Left renal cortex interstitium (tissue), 4 donors: ENCODE measurements around the gene LAT. TPM values are rescaled to one million over a fixed set of nuclear protein-coding genes. Genes with fewer than 3 reads are reported as not detected.
"Not testable (repeated sequence)": the region's sequence is repeated elsewhere in the genome, so short reads cannot be mapped to it uniquely, and the experiment has no call there.

Experiments
- DNase-seq, 4 donors: peaks; one replicate each; pipeline ENCODE4 v3.0.0-alpha.2; 2013; ENCODE audit warnings: low read depth in 4 of 4, low spot score in 2 of 4, missing footprints in 1 of 4
- polyA plus RNA-seq, 4 donors: library from polyadenylated mRNA; unstranded; fragments of 120-200 nt; gene quantifications; one replicate each; pipeline ENCODE4 v1.2.1, GENCODE V29; 2013; ENCODE audit not compliant: insufficient read length in 4 of 4

The LAT gene
- polyA plus RNA-seq, 4 donors, result 4.1 to 11.1 (median 7.7) TPM

GRCh38 chr16:28975158-28975599 lies 9.7 kb upstream of the LAT start:
- DNase-seq, result no peak

GRCh38 chr16:28977703-28978662 lies 6.9 kb upstream of the LAT start:
- DNase-seq, result peak in 1 of 4 donors; percentile 2

GRCh38 chr16:28980330-28980729 lies 4.5 kb upstream of the LAT start:
- DNase-seq, result not testable (repeated sequence)

- no peak for DNase-seq
Measured at GRCh38 chr16:28980929-28981328, 3.9 kb upstream of the LAT start.

- DNase-seq, result no peak
Measured at GRCh38 chr16:28981517-28981916, 3.3 kb upstream of the LAT start.

GRCh38 chr16:28982418-28982817 lies 2.4 kb upstream of the LAT start:
- no peak for DNase-seq

GRCh38 chr16:28982949-28983348 lies 1.9 kb upstream of the LAT start:
- DNase-seq, result no peak

- no peak for DNase-seq
Measured at GRCh38 chr16:28983644-28984043, 1.2 kb upstream of the LAT start.

- DNase-seq, result no peak
Measured at GRCh38 chr16:28984091-28984490, 761 bp upstream of the LAT start.

GRCh38 chr16:28985211-28986041 lies 574 bp downstream of the LAT start:
- no peak for DNase-seq

- DNase-seq, result no peak
Measured at GRCh38 chr16:28986046-28986445, 1.2 kb downstream of the LAT start.

GRCh38 chr16:28986492-28986891 lies 1.6 kb downstream of the LAT start:
- DNase-seq, result no peak

GRCh38 chr16:28987170-28987853 lies 2.5 kb downstream of the LAT start:
- DNase-seq, result no peak

- no peak for DNase-seq
Measured at GRCh38 chr16:28989363-28989762, 4.5 kb downstream of the LAT start.

GRCh38 chr16:28990375-28991040 lies 5.7 kb downstream of the LAT start:
- DNase-seq, result no peak

GRCh38 chr16:28991687-28992086 lies 6.8 kb downstream of the LAT start:
- no peak for DNase-seq

GRCh38 chr16:28992496-28992895 lies 7.6 kb downstream of the LAT start:
- no peak for DNase-seq

GRCh38 chr16:28998837-28999236 lies 14.0 kb downstream of the LAT start:
- no peak for DNase-seq

- DNase-seq, result no peak
Measured at GRCh38 chr16:28999577-28999976, 14.7 kb downstream of the LAT start.

GRCh38 chr16:29000019-29000418 lies 15.2 kb downstream of the LAT start:
- DNase-seq, result no peak
